ENCODE data around the gene KLF16. TPM values are rescaled to one million over a fixed set of nuclear protein-coding genes. Genes with fewer than 3 reads are reported as not detected.

Gene KLF16
- total and polyA plus RNA-seq, 2 experiments from 2014 or later, result 6.4 to 16.0 TPM

DNA sequence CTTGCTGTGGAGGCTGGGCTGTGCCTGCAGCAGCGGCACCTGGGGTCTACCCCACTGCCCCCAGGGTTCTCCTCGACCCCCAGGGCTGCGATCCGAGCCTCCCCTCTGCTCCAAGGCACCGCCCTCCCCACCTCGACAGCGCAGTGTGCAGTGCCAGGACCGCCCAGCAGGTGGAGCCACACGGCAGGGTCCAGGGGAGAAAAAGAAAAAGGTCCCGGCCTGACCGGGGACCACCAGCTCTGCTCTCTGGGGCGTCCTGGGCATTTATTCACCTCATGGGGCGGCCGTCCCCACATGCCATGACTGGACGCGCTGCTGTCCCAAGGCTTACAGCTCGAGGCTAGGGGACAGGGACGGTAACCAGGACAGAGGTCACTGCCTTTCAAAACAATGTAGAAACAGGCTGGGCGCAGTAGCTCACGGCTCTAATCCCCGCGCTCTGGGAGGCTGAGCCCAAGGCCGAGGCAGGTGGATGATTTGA is 25.7 kb downstream of the KLF16 start:
- H3K4me2 ChIP-seq, result peak overlapping the region; percentile 39
- TF ChIP-seq CTCF (IDR thresholded peaks at IDR 0.05; ENCODE audit: poor library complexity), result peak; percentile 90
- no peak for TF ChIP-seq EZH2phosphoT487 (IDR thresholded peaks at IDR 0.05; ENCODE audit: low read depth, severe bottlenecking, unreplicated experiment)
- no peak for TF ChIP-seq EZH2 (IDR thresholded peaks at IDR 0.05; ENCODE audit: borderline replicate concordance)
- H3K27ac ChIP-seq, result no peak overlapping the region
- H3K4me1 ChIP-seq (ENCODE audit: insufficient read depth), result no peaks in the 10 kb centered on the region
- H3K4me3 ChIP-seq, result no peak overlapping the region
- H3K9me2 ChIP-seq (replicated peaks; ENCODE audit: insufficient read depth), result no peaks in the 10 kb centered on the region
- H3K79me2 ChIP-seq, result peaks cover 93% of the 10 kb centered on the region
- H3K27me3 ChIP-seq, result no peaks in the 10 kb centered on the region
- H2AFZ ChIP-seq, result no peak overlapping the region
- peaks cover 78% of the 10 kb centered on the region for H4K20me1 ChIP-seq (ENCODE audit: insufficient read depth, poor library complexity, severe bottlenecking)
- 41% methylated on average over 19 of the region's 23 CpGs for WGBS (ENCODE audit: low lambda C conversion rate, missing lambda C conversion rate)
- no peaks in the 10 kb centered on the region for H3K36me3 ChIP-seq (replicated peaks; ENCODE audit: insufficient read depth, low read depth)
- peak; percentile 56 for DNase-seq (ENCODE audit: low spot score)
- no peaks in the 10 kb centered on the region for H3K9me3 ChIP-seq (ENCODE audit: low read depth)

- peaks cover 88% of the 10 kb centered on the region for H3K79me2 ChIP-seq
- H3K9me3 ChIP-seq (ENCODE audit: low read depth), result no peaks in the 10 kb centered on the region
- DNase-seq (ENCODE audit: low spot score), result no peak
- no peaks in the 10 kb centered on the region for H3K9me2 ChIP-seq (replicated peaks; ENCODE audit: insufficient read depth)
- no peak overlapping the region for H2AFZ ChIP-seq
- H3K36me3 ChIP-seq (replicated peaks; ENCODE audit: insufficient read depth, low read depth), result no peaks in the 10 kb centered on the region
- 77% methylated on average over 10 of the region's 11 CpGs for WGBS (ENCODE audit: low lambda C conversion rate, missing lambda C conversion rate)
- H4K20me1 ChIP-seq (ENCODE audit: insufficient read depth, poor library complexity, severe bottlenecking), result peaks cover 74% of the 10 kb centered on the region
- H3K4me3 ChIP-seq, result no peak overlapping the region
- no peaks in the 10 kb centered on the region for H3K4me1 ChIP-seq (ENCODE audit: insufficient read depth)
- no peaks in the 10 kb centered on the region for H3K27me3 ChIP-seq
- H3K4me2 ChIP-seq, result peak overlapping the region; percentile 39
- H3K27ac ChIP-seq, result no peak overlapping the region
- TF ChIP-seq EZH2 (IDR thresholded peaks at IDR 0.05; ENCODE audit: borderline replicate concordance), result no peak
- no peak for TF ChIP-seq CTCF (IDR thresholded peaks at IDR 0.05; ENCODE audit: poor library complexity)
- no peak for TF ChIP-seq EZH2phosphoT487 (IDR thresholded peaks at IDR 0.05; ENCODE audit: low read depth, severe bottlenecking, unreplicated experiment)
Observed at GRCh38 chr19:1837222-1837565, 26.2 kb downstream of the KLF16 start.

GRCh38 chr19:1836458-1837221 is 26.7 kb downstream of the KLF16 start:
- Histone ChIP-seq H3K79me2 (peaks cover 87% of the 10 kb centered on the region), H3K27me3 (no peaks in the 10 kb centered on the region), H3K4me1 (ENCODE audit: insufficient read depth) (no peaks in the 10 kb centered on the region), H4K20me1 (ENCODE audit: insufficient read depth, poor library complexity, severe bottlenecking) (peaks cover 68% of the 10 kb centered on the region), H3K36me3 (replicated peaks; ENCODE audit: insufficient read depth, low read depth) (no peaks in the 10 kb centered on the region), H3K9me3 (ENCODE audit: low read depth) (no peaks in the 10 kb centered on the region), H3K27ac (no peak overlapping the region), H3K9me2 (replicated peaks; ENCODE audit: insufficient read depth) (no peaks in the 10 kb centered on the region), H2AFZ (no peak overlapping the region), H3K4me2 (no peak overlapping the region), H3K4me3 (no peak overlapping the region)
- TF ChIP-seq CTCF (IDR thresholded peaks at IDR 0.05; ENCODE audit: poor library complexity), result no peak
- no peak for TF ChIP-seq EZH2 (IDR thresholded peaks at IDR 0.05; ENCODE audit: borderline replicate concordance)
- TF ChIP-seq EZH2phosphoT487 (IDR thresholded peaks at IDR 0.05; ENCODE audit: low read depth, severe bottlenecking, unreplicated experiment), result no peak
- no peak for DNase-seq (ENCODE audit: low spot score)
- 83% methylated on average over 29 of the region's 31 CpGs for WGBS (ENCODE audit: low lambda C conversion rate, missing lambda C conversion rate)

All from hepatocyte (in vitro differentiated cells).